Stimulated activated CD4-positive, alpha-beta T cell treated with anti-CD3 and anti-CD28 coated beads, Interleukin-4, amount 100 ng/mL, for 48 hours (primary cell): ENCODE data around the gene CACNA2D1.
"Not testable (repeated sequence)": the region's sequence is repeated elsewhere in the genome, so short reads cannot be mapped to it uniquely, and the experiment has no call there.

Experiments
- DNase-seq, 2 donors: peaks; one replicate each; pipeline ENCODE4 v3.0.0-alpha.2; 2020; ENCODE audit warnings: low read depth in 2 of 2

The CACNA2D1 gene

GRCh38 chr7:82049891-82050533, 393.6 kb downstream of the CACNA2D1 start:
- no peak for DNase-seq

- DNase-seq, result no peak
Measured at GRCh38 chr7:82049442-82049841, 394.1 kb downstream of the CACNA2D1 start.

- no peak for DNase-seq
Measured at GRCh38 chr7:82044497-82045080, 399.0 kb downstream of the CACNA2D1 start.

- no peak for DNase-seq
Measured at GRCh38 chr7:82039621-82040020, 404.0 kb downstream of the CACNA2D1 start.

GRCh38 chr7:82036146-82036886, 407.3 kb downstream of the CACNA2D1 start:
- DNase-seq, result no peak

GRCh38 chr7:82035456-82035855, 408.1 kb downstream of the CACNA2D1 start:
- DNase-seq, result no peak

GRCh38 chr7:82032901-82033300, 410.7 kb downstream of the CACNA2D1 start:
- no peak for DNase-seq

GRCh38 chr7:82029236-82029913, 414.2 kb downstream of the CACNA2D1 start:
- DNase-seq, result no peak

- no peak for DNase-seq
Measured at GRCh38 chr7:82028097-82028496, 415.5 kb downstream of the CACNA2D1 start.

GRCh38 chr7:82021713-82022112, 421.9 kb downstream of the CACNA2D1 start:
- DNase-seq, result no peak

- no peak for DNase-seq
Measured at GRCh38 chr7:82021036-82021435, 422.5 kb downstream of the CACNA2D1 start.

GRCh38 chr7:82019551-82020475, 423.8 kb downstream of the CACNA2D1 start:
- no peak for DNase-seq

GRCh38 chr7:82018226-82018625, 425.4 kb downstream of the CACNA2D1 start:
- no peak for DNase-seq

- no peak for DNase-seq
Measured at GRCh38 chr7:82017334-82017943, 426.1 kb downstream of the CACNA2D1 start.

- DNase-seq, result no peak
Measured at GRCh38 chr7:82015751-82016150, 427.8 kb downstream of the CACNA2D1 start.

GRCh38 chr7:82014574-82014973, 429.0 kb downstream of the CACNA2D1 start:
- not testable (repeated sequence) for DNase-seq

- DNase-seq, result no peak
Measured at GRCh38 chr7:82012453-82012852, 431.1 kb downstream of the CACNA2D1 start.

GRCh38 chr7:82010416-82010815, 433.2 kb downstream of the CACNA2D1 start:
- DNase-seq, result no peak

- DNase-seq, result no peak
Measured at GRCh38 chr7:82007315-82007714, 436.3 kb downstream of the CACNA2D1 start.

GRCh38 chr7:82005056-82005455, 438.5 kb downstream of the CACNA2D1 start:
- no peak for DNase-seq

GRCh38 chr7:81993186-81993585, 450.4 kb downstream of the CACNA2D1 start:
- no peak for DNase-seq
